H1 (cell line): Measurements from ENCODE around the gene LRATD1. TPM values are rescaled to one million over a fixed set of nuclear protein-coding genes. Genes with fewer than 3 reads are reported as not detected.

ENCODE experiments used
- CTCF ChIA-PET: fragments of 300-600 bp; sonication (Branson Sonifier 250); formaldehyde crosslinking; loops from one replicate; lab custom pipeline; 2021; ENCODE audit not compliant: partially characterized antibody; lab: Charles Lee
- POLR2A ChIA-PET: fragments of 300-600 bp; sonication (Branson Sonifier 250); formaldehyde crosslinking; loops from one replicate; lab custom pipeline; 2021; ENCODE audit warnings: inconsistent platforms; ENCODE audit not compliant: partially characterized antibody; lab: Charles Lee
- DNase-seq, 2 experiments: peaks; one replicate each; pipeline versions ENCODE4 v3.0.0 to v3.0.0-alpha.2; 2010 to 2022; ENCODE audit warnings: low spot score in 2 of 2, low read depth in 1 of 2, mixed read lengths in 1 of 2
- FAIRE-seq: peaks from 2 replicates; lab custom pipeline; 2011; peaks lifted over from hg19 to GRCh38; lab: Jason Lieb, UNC
- H2AFZ ChIP-seq: 2 replicates; pipeline ENCODE4 v1.8.1; 2012; ENCODE audit warnings: low read length, inconsistent platforms
- H2AK5ac ChIP-seq: 2 replicates; pipeline ENCODE4 v1.6.1; 2013; ENCODE audit warnings: low read depth, low read length
- H2BK120ac ChIP-seq: replicated peaks from 2 replicates; pipeline ENCODE3; 2013; ENCODE audit warnings: low read depth, low read length, inconsistent platforms
- H2BK12ac ChIP-seq: 2 replicates; pipeline ENCODE4 v1.6.1; 2013; ENCODE audit warnings: low read depth, low read length
- H2BK15ac ChIP-seq: 2 replicates; pipeline ENCODE4 v1.6.1; 2013; ENCODE audit warnings: low read length
- H2BK20ac ChIP-seq: 2 replicates; pipeline ENCODE4 v1.6.1; 2013; ENCODE audit warnings: low read length
- H2BK5ac ChIP-seq: 2 replicates; pipeline ENCODE4 v1.6.1; 2013; ENCODE audit warnings: low read depth, low read length
- H3K14ac ChIP-seq: 2 replicates; pipeline ENCODE4 v1.6.1; 2013; ENCODE audit warnings: inconsistent platforms; ENCODE audit not compliant: insufficient read length
- H3K18ac ChIP-seq: 2 replicates; pipeline ENCODE4 v1.6.1; 2013; ENCODE audit warnings: low read length; ENCODE audit errors: extremely low read depth
- H3K23ac ChIP-seq: 2 replicates; pipeline ENCODE4 v1.6.1; 2013; ENCODE audit warnings: inconsistent platforms; ENCODE audit not compliant: insufficient read length
- H3K23me2 ChIP-seq: 2 replicates; pipeline ENCODE4 v1.6.1; 2013; ENCODE audit warnings: low read depth, low read length
- H3K27ac ChIP-seq: 2 replicates; pipeline ENCODE4 v1.6.1; 2011; ENCODE audit warnings: low read depth, low read length, inconsistent platforms
- H3K27me3 ChIP-seq, 4 experiments: replicated peaks in 1 of 4; 1 replicate in 1 of 4; 2 replicates in 3 of 4; pipeline versions ENCODE4 v1.6.1 to v1.8.1; 2011 to 2013; ENCODE audit warnings: low read length in 3 of 4, mild to moderate bottlenecking in 3 of 4, inconsistent platforms in 2 of 4, mixed read lengths in 2 of 4, moderate library complexity in 1 of 4; ENCODE audit not compliant: control insufficient read depth in 3 of 4, insufficient read depth in 3 of 4; ENCODE audit errors: extremely low read depth in 1 of 4
- H3K36me3 ChIP-seq, 4 experiments: 2 replicates each; pipeline versions ENCODE4 v1.6.1 to v1.8.1; 2011 to 2013; ENCODE audit warnings: mild to moderate bottlenecking in 4 of 4, low read length in 3 of 4, moderate library complexity in 2 of 4, control low read depth in 1 of 4, inconsistent platforms in 1 of 4; ENCODE audit not compliant: insufficient read depth in 4 of 4, control insufficient read depth in 2 of 4
- H3K4ac ChIP-seq: replicated peaks from 2 replicates; pipeline ENCODE3; 2013; ENCODE audit warnings: low read length, low read depth, mixed read lengths, inconsistent platforms; ENCODE audit not compliant: insufficient read length
- H3K4me1 ChIP-seq, 4 experiments: replicated peaks in 1 of 4; 1 replicate in 1 of 4; 2 replicates in 3 of 4; pipeline versions ENCODE4 v1.6.1 to v1.8.1; 2011 to 2013; ENCODE audit warnings: low read length in 3 of 4, inconsistent platforms in 2 of 4, mixed read lengths in 1 of 4; ENCODE audit not compliant: insufficient read depth in 4 of 4, control insufficient read depth in 3 of 4
- H3K4me2 ChIP-seq, 2 experiments: 2 replicates each; pipeline versions ENCODE4 v1.6.1 to v1.8.1; 2011 to 2013; ENCODE audit warnings: low read depth in 2 of 2, low read length in 2 of 2, control low read depth in 1 of 2, inconsistent platforms in 1 of 2, mild to moderate bottlenecking in 1 of 2; ENCODE audit not compliant: insufficient read depth in 1 of 2
- H3K4me3 ChIP-seq, 4 experiments: fragments of 200-600, 300-600 bp in 1 of 4; sonication (generic), shearing (Covaris generic), sonication (Bioruptor Twin) in 1 of 4; 2 replicates each; pipeline versions ENCODE4 v1.5.1 to v1.8.1; 2011 to 2016; ENCODE audit warnings: low read length in 4 of 4, low read depth in 3 of 4, control low read depth in 2 of 4, inconsistent platforms in 2 of 4, mild to moderate bottlenecking in 2 of 4, mixed read lengths in 1 of 4, moderate library complexity in 1 of 4; ENCODE audit not compliant: insufficient read depth in 2 of 4; ENCODE audit errors: extremely low read depth in 1 of 4
- H3K56ac ChIP-seq: replicated peaks from 2 replicates; pipeline ENCODE3; 2013; ENCODE audit warnings: low read depth, mild to moderate bottlenecking, mixed read lengths, low read length, inconsistent platforms; ENCODE audit not compliant: insufficient read length
- H3K79me1 ChIP-seq: 2 replicates; pipeline ENCODE4 v1.6.1; 2013; ENCODE audit warnings: low read depth, low read length, control low read depth
- H3K79me2 ChIP-seq, 2 experiments: 2 replicates each; pipeline versions ENCODE4 v1.6.1 to v1.8.1; 2012 to 2013; ENCODE audit warnings: low read length in 2 of 2, mild to moderate bottlenecking in 2 of 2, inconsistent platforms in 1 of 2; ENCODE audit not compliant: insufficient read depth in 2 of 2, control insufficient read depth in 1 of 2
- H3K9ac ChIP-seq, 4 experiments: replicated peaks in 1 of 4; 1 replicate in 1 of 4; 2 replicates in 3 of 4; pipeline versions ENCODE4 v1.6.1 to v1.8.1; 2011 to 2013; ENCODE audit warnings: low read depth in 3 of 4, low read length in 3 of 4, control low read depth in 2 of 4, mild to moderate bottlenecking in 2 of 4, moderate library complexity in 2 of 4, inconsistent platforms in 1 of 4; ENCODE audit errors: extremely low read depth in 1 of 4
- H3K9me3 ChIP-seq, 2 experiments: 2 replicates each; pipeline versions ENCODE4 v1.6.1 to v1.8.1; 2012 to 2013; ENCODE audit warnings: mild to moderate bottlenecking in 2 of 2, moderate library complexity in 2 of 2, control low read depth in 1 of 2, inconsistent platforms in 1 of 2, low read depth in 1 of 2, low read length in 1 of 2, mixed read lengths in 1 of 2; ENCODE audit not compliant: insufficient read depth in 2 of 2
- H4K20me1 ChIP-seq, 2 experiments: replicated peaks in 1 of 2; 2 replicates each; pipeline versions ENCODE3 to v1.8.1; 2011 to 2013; ENCODE audit warnings: inconsistent platforms in 2 of 2, low read length in 2 of 2, mild to moderate bottlenecking in 1 of 2; ENCODE audit not compliant: insufficient read depth in 2 of 2, control insufficient read depth in 1 of 2
- H4K5ac ChIP-seq: 2 replicates; pipeline ENCODE4 v1.6.1; 2013; ENCODE audit warnings: low read length, low read depth, mixed read lengths, inconsistent platforms; ENCODE audit not compliant: insufficient read length
- H4K8ac ChIP-seq: 2 replicates; pipeline ENCODE4 v1.8.0; 2013; ENCODE audit warnings: mild to moderate bottlenecking, moderate library complexity, low read length, inconsistent platforms; ENCODE audit not compliant: insufficient read depth; ENCODE audit errors: extremely low read depth
- H4K91ac ChIP-seq: replicated peaks from 2 replicates; pipeline ENCODE3; 2013; ENCODE audit warnings: low read length, mixed read lengths, inconsistent platforms; ENCODE audit not compliant: insufficient read length
- PHF8 ChIP-seq: fragments of 200-600 bp; sonication (generic); conservative IDR thresholded peaks from 2 replicates; pipeline ENCODE4 v1.7.1; 2012; ENCODE audit warnings: low read depth, mild to moderate bottlenecking, inconsistent platforms, low read length, moderate library complexity
- WGBS, 2 experiments: shearing (Covaris generic) in 1 of 2; methylation state at CpG; one replicate each; pipeline versions ENCODE4 v1.1.6 to v1.1.7; 2013 to 2015; ENCODE audit warnings: low lambda C conversion rate in 2 of 2, mixed read lengths in 2 of 2, inconsistent platforms in 1 of 2, low coverage in 1 of 2, missing lambda C conversion rate in 1 of 2; ENCODE audit not compliant: insufficient replicate concordance in 2 of 2, insufficient coverage in 1 of 2, insufficient read length in 1 of 2; ENCODE audit errors: extremely low coverage in 1 of 2, missing lambda C conversion rate in 1 of 2; 5-methylcytosine and 5-hydroxymethylcytosine counted together
- polyA plus RNA-seq, 7 experiments: library from polyadenylated mRNA; depleted of rRNA in 3 of 7; stranded (reverse) in 5 of 7; unstranded in 2 of 7; fragments of >200 nt in 5 of 7; fragments of 200-250 nt in 2 of 7; gene quantifications; 1 replicate in 5 of 7; 2 replicates in 1 of 7; 4 replicates in 1 of 7; pipeline versions ENCODE4 v1.2.1 to v1.2.3, GENCODE V29; 2011 to 2013; ENCODE audit warnings: missing spikeins in 2 of 7, mixed read lengths in 2 of 7
- total RNA-seq: library from RNA; stranded (reverse); fragmentation: NEBNext Ultra II Directional; extraction: Animal tissue kit (Norgen Biotek cat#: 25700); gene quantifications from 2 replicates; pipeline ENCODE4 v1.2.1, GENCODE V29; 2021

Gene LRATD1
- total and polyA plus RNA-seq, 2 of the 8 experiments (the other 6 are each of a cell fraction or from before 2014, with no cell fraction given) = 1.2 to 2.3 TPM

DNA sequence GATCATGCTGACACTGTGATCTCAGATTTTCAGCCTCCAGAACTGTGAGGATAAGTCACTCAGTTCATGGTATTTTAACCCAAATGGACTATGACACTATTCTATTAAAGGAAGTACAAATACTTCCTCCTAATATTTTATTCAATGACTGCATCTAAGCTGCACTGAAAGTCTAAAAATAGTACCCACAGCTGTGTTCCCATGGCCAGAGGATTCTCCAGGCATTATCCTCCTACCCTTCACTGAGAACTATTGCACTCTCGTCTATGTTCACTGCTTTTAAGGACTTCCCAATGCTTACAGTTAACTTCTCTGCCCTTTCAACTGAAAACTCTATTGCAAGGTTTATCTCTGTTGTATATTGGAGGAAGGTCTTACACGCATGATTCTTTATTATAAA is 15.2 kb downstream of the LRATD1 start:
- no peaks in the 10 kb centered on the region for H3K27me3 ChIP-seq
- no peak for DNase-seq
- WGBS, 2 experiments = 94% methylated on average over 2 of the region's 2 CpGs; no CpG with 5 or more reads in 1 of the 2 experiments
- no peak overlapping the region for H4K5ac ChIP-seq
- no peak for FAIRE-seq
- H3K79me2 ChIP-seq = no peaks in the 10 kb centered on the region
- no peak overlapping the region for H3K4me3 ChIP-seq
- no peak overlapping the region for H3K14ac ChIP-seq
- no peak overlapping the region for H3K4me2 ChIP-seq
- no peak overlapping the region for H4K91ac ChIP-seq
- no peaks in the 10 kb centered on the region for H3K9me3 ChIP-seq
- CTCF ChIA-PET = no interaction called here
- no peak overlapping the region for H3K56ac ChIP-seq
- no peak for TF ChIP-seq PHF8
- H4K20me1 ChIP-seq = no peaks in the 10 kb centered on the region
- H3K18ac ChIP-seq = no peak overlapping the region
- no peak overlapping the region for H2BK15ac ChIP-seq
- no peaks in the 10 kb centered on the region for H3K4me1 ChIP-seq
- H2AFZ ChIP-seq = no peak overlapping the region
- H3K23me2 ChIP-seq = no peaks in the 10 kb centered on the region
- POLR2A ChIA-PET = no interaction called here
- no peak overlapping the region for H3K4ac ChIP-seq
- H2BK12ac ChIP-seq = no peak overlapping the region
- H2BK20ac ChIP-seq = no peak overlapping the region
- H3K79me1 ChIP-seq = no peaks in the 10 kb centered on the region
- no peaks in the 10 kb centered on the region for H3K36me3 ChIP-seq
- H3K9ac ChIP-seq = no peak overlapping the region
- no peak overlapping the region for H3K27ac ChIP-seq
- no peak overlapping the region for H4K8ac ChIP-seq
- H2BK120ac ChIP-seq = no peak overlapping the region
- H2AK5ac ChIP-seq = no peak overlapping the region
- H2BK5ac ChIP-seq = no peak overlapping the region
- H3K23ac ChIP-seq = no peak overlapping the region
